Esophagus (tissue), 2 donors: ENCODE results near the gene UROC1. TPM values are rescaled to one million over a fixed set of nuclear protein-coding genes. Genes with fewer than 3 reads are reported as not detected.

Experiments
- H3K27ac ChIP-seq, 2 donors: one replicate each; pipeline ENCODE4 v1.5.1; 2013; ENCODE audit warnings: low read depth in 2 of 2, mild to moderate bottlenecking in 2 of 2, inconsistent platforms in 1 of 2, low read length in 1 of 2, moderate library complexity in 1 of 2
- H3K27me3 ChIP-seq, 2 donors: one replicate each; pipeline ENCODE4 v1.6.1; 2013; ENCODE audit warnings: low read length in 2 of 2, control low read depth in 1 of 2, mild to moderate bottlenecking in 1 of 2; ENCODE audit not compliant: insufficient read depth in 2 of 2, control insufficient read depth in 1 of 2
- H3K36me3 ChIP-seq, 2 donors: one replicate each; pipeline ENCODE4 v1.6.1; 2013; ENCODE audit warnings: low read length in 1 of 2; ENCODE audit not compliant: control insufficient read depth in 2 of 2, insufficient read depth in 2 of 2
- H3K4me1 ChIP-seq, 2 donors: one replicate each; pipeline ENCODE4 v1.6.1; 2013; ENCODE audit warnings: low read length in 1 of 2; ENCODE audit not compliant: control insufficient read depth in 2 of 2, insufficient read depth in 2 of 2
- H3K4me3 ChIP-seq, 2 donors: one replicate each; pipeline ENCODE4 v1.5.1; 2013; ENCODE audit warnings: low read length in 2 of 2, mild to moderate bottlenecking in 2 of 2, low read depth in 1 of 2, moderate library complexity in 1 of 2
- H3K9me3 ChIP-seq, 2 donors: one replicate each; pipeline ENCODE4 v1.6.1; 2013; ENCODE audit warnings: mild to moderate bottlenecking in 2 of 2, low read depth in 1 of 2, low read length in 1 of 2, moderate library complexity in 1 of 2; ENCODE audit not compliant: control insufficient read depth in 2 of 2, insufficient read depth in 1 of 2
- WGBS, 2 donors: extraction: QIAGEN DNeasy Blood & Tissue Kit; methylation state at CpG; one replicate each; pipeline ENCODE4 v1.1.7; 2013; 5-methylcytosine and 5-hydroxymethylcytosine counted together
- polyA plus RNA-seq, 2 donors: library from polyadenylated mRNA; stranded (reverse); fragments of 200-250 nt; gene quantifications; one replicate each; pipeline ENCODE4 v1.2.3, GENCODE V29; 2013
- donor health status: healthy with polysubstance abuse.
- donor health status: Bipolar disorder and iron deficiency.

Gene UROC1
- polyA plus RNA-seq, 2 donors = not detected

GRCh38 chr3:126441256-126441880, 76.2 kb downstream of the UROC1 start:
- no peaks in the 10 kb centered on the region for H3K27me3 ChIP-seq
- no peak overlapping the region for H3K4me3 ChIP-seq
- no peak overlapping the region for H3K27ac ChIP-seq
- peaks cover 0 to 3% of the 10 kb centered on the region in 2 donors for H3K4me1 ChIP-seq
- 89% methylated on average over 20 of the region's 20 CpGs for WGBS, 2 donors
- peaks cover 7 to 39% of the 10 kb centered on the region in 2 donors for H3K36me3 ChIP-seq
- H3K9me3 ChIP-seq = no peaks in the 10 kb centered on the region

- Histone ChIP-seq H3K27ac (no peak overlapping the region), H3K4me3 (no peak overlapping the region), H3K27me3 (no peaks in the 10 kb centered on the region), H3K9me3 (no peaks in the 10 kb centered on the region), H3K4me1 (no peaks in the 10 kb centered on the region), H3K36me3 (peaks cover 7 to 45% of the 10 kb centered on the region in 2 donors)
- WGBS, 2 donors = 93 to 96% methylated on average over 9 of the region's 9 CpGs
Measured at GRCh38 chr3:126440709-126440995, 76.9 kb downstream of the UROC1 start.

GRCh38 chr3:126439968-126440708, 77.4 kb downstream of the UROC1 start:
- H3K36me3 ChIP-seq = peaks cover 7 to 47% of the 10 kb centered on the region in 2 donors

GRCh38 chr3:126439346-126439967, 78.1 kb downstream of the UROC1 start:
- Histone ChIP-seq H3K4me3 (no peak overlapping the region), H3K36me3 (peaks cover 7 to 51% of the 10 kb centered on the region in 2 donors), H3K9me3 (no peaks in the 10 kb centered on the region), H3K4me1 (no peaks in the 10 kb centered on the region), H3K27ac (no peak overlapping the region), H3K27me3 (no peaks in the 10 kb centered on the region)
- WGBS, 2 donors = 93 to 94% methylated on average over 15 of the region's 15 CpGs

More at GRCh38 chr3:126439968-126440708, 77.4 kb downstream of the UROC1 start:
- H3K27ac ChIP-seq = no peak overlapping the region
- WGBS, 2 donors = 86 to 91% methylated on average over 12 of the region's 12 CpGs
- no peak overlapping the region for H3K4me3 ChIP-seq
- no peaks in the 10 kb centered on the region for H3K4me1 ChIP-seq
- H3K27me3 ChIP-seq = no peaks in the 10 kb centered on the region
- no peaks in the 10 kb centered on the region for H3K9me3 ChIP-seq

GRCh38 chr3:126438746-126439145, 78.8 kb downstream of the UROC1 start:
- H3K4me1 ChIP-seq = no peaks in the 10 kb centered on the region
- WGBS, 2 donors = 91 to 92% methylated on average over 10 of the region's 10 CpGs
- peaks cover 7 to 56% of the 10 kb centered on the region in 2 donors for H3K36me3 ChIP-seq
- H3K4me3 ChIP-seq = no peak overlapping the region
- no peaks in the 10 kb centered on the region for H3K9me3 ChIP-seq
- H3K27ac ChIP-seq = no peak overlapping the region
- H3K27me3 ChIP-seq = no peaks in the 10 kb centered on the region

- WGBS, 2 donors = 87 to 89% methylated on average over 8 of the region's 8 CpGs
- no peaks in the 10 kb centered on the region for H3K4me1 ChIP-seq
- no peaks in the 10 kb centered on the region for H3K9me3 ChIP-seq
- no peak overlapping the region for H3K4me3 ChIP-seq
- no peak overlapping the region for H3K27ac ChIP-seq
- H3K36me3 ChIP-seq = peaks cover 6 to 56% of the 10 kb centered on the region in 2 donors
- no peaks in the 10 kb centered on the region for H3K27me3 ChIP-seq
Measured at GRCh38 chr3:126438186-126438585, 79.4 kb downstream of the UROC1 start.

- Histone ChIP-seq H3K27ac (no peak overlapping the region), H3K4me1 (no peaks in the 10 kb centered on the region), H3K9me3 (no peaks in the 10 kb centered on the region), H3K36me3 (peaks cover 8 to 60% of the 10 kb centered on the region in 2 donors), H3K4me3 (no peak overlapping the region), H3K27me3 (no peaks in the 10 kb centered on the region)
- 93 to 94% methylated on average over 18 of the region's 18 CpGs for WGBS, 2 donors
Measured at GRCh38 chr3:126436826-126437717, 80.5 kb downstream of the UROC1 start.

- WGBS, 2 donors = 91 to 95% methylated on average over 14 of the region's 14 CpGs
- H3K4me1 ChIP-seq = no peaks in the 10 kb centered on the region
- H3K36me3 ChIP-seq = peaks cover 8 to 52% of the 10 kb centered on the region in 2 donors
- no peak overlapping the region for H3K27ac ChIP-seq
- H3K27me3 ChIP-seq = no peaks in the 10 kb centered on the region
- no peaks in the 10 kb centered on the region for H3K9me3 ChIP-seq
- H3K4me3 ChIP-seq = no peak overlapping the region
Measured at GRCh38 chr3:126435456-126436315, 81.9 kb downstream of the UROC1 start.
